Activated naive CD4-positive, alpha-beta T cell treated with anti-CD3 and anti-CD28 coated beads for 36 hours (primary cell): Measurements from ENCODE around the gene KPNA6. TPM values are rescaled to one million over a fixed set of nuclear protein-coding genes. Genes with fewer than 3 reads are reported as not detected.
"Not testable (repeated sequence)": the region's sequence is repeated elsewhere in the genome, so short reads cannot be mapped to it uniquely, and the experiment has no call there.

ENCODE experiments used
- CTCF ChIA-PET: fragments of 350-600 bp; sonication (Branson Sonifier 250); formaldehyde crosslinking; loops from one replicate; lab custom pipeline; 2021; ENCODE audit warnings: antibody characterized with exemption; lab: Charles Lee
- DNase-seq: peaks from one replicate; pipeline ENCODE4 v3.0.0-alpha.2; 2020
- H3K27ac Mint-ChIP-seq: one replicate; pipeline ENCODE4 v1.8.0; 2021; ENCODE audit warnings: mild to moderate bottlenecking, mixed read lengths
- H3K27me3 Mint-ChIP-seq: one replicate; pipeline ENCODE4 v1.8.0; 2021; ENCODE audit warnings: low read depth, mixed read lengths
- H3K36me3 Mint-ChIP-seq: one replicate; pipeline ENCODE4 v1.8.0; 2021; ENCODE audit warnings: low read depth, mixed read lengths
- H3K4me1 Mint-ChIP-seq: one replicate; pipeline ENCODE4 v1.8.0; 2021; ENCODE audit warnings: low read depth, mixed read lengths
- H3K4me3 Mint-ChIP-seq: one replicate; pipeline ENCODE4 v1.8.0; 2021; ENCODE audit warnings: mild to moderate bottlenecking, moderate library complexity, mixed read lengths
- H3K9me3 Mint-ChIP-seq: one replicate; pipeline ENCODE4 v1.8.0; 2021; ENCODE audit warnings: mixed read lengths
- intact Hi-C: fragments of 100-400 bp; cut with micrococcal nuclease; formaldehyde crosslinking; loops from one replicate; pipeline ENCODE4 v1.15.1; 2023
- total RNA-seq, 2 experiments: library from RNA; stranded (reverse); gene quantifications; one replicate each; pipeline ENCODE4 v1.2.3, GENCODE V29; 2021

The KPNA6 gene
- total RNA-seq, 2 experiments from 2014 or later = 74.5 to 75.0 TPM

DNA sequence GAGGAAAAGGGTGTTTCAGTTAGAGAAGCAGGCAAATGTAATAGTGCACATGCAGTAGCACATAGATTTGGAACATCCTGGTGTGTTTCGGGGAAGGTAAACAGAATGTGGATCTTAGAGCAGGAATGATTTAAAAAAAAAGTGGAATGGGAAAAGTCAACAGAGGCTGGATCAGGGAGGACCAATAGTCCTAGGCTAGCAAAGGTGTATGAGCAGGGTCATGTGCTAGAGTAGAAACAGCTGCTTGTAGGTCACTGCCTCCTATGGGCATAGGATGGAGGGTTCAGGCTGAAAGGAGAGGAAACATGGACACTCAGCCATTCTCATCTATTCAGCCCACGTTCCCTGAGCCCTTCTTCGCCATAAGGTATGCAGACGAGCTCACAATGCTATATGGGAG, 3.7 kb upstream of the KPNA6 start:
- DNase-seq = no peak
- Mint-ChIP-seq H3K9me3 (no peaks in the 10 kb centered on the region), H3K4me1 (peaks cover 6% of the 10 kb centered on the region), H3K27me3 (no peaks in the 10 kb centered on the region), H3K27ac (no peak overlapping the region), H3K4me3 (no peak overlapping the region), H3K36me3 (peaks cover 6% of the 10 kb centered on the region)
- CTCF ChIA-PET = no interaction called here
- intact Hi-C loops = no loop called here

DNA sequence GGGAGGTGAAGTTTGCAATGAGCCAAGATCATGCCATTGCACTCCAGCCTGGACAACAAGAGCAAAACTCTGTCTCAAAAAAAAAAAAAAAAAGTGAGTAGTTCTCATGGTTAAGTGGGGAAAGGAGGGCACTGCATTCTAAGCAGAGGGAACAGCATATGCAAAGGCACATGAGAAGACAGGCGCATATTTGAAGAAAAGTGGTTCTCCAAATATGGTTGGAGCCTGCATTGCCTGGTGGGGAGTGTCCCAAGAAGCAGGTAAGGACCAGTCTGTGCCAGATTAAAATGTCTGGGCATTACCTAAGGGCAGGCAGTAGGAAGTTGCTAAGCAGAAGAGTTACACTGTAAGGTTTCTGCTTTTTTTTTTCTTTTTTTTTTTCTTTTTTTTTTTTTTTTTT, 2.5 kb upstream of the KPNA6 start:
- H3K27ac Mint-ChIP-seq = no peak overlapping the region
- no peak overlapping the region for H3K4me3 Mint-ChIP-seq
- peaks cover 4% of the 10 kb centered on the region for H3K36me3 Mint-ChIP-seq
- intact Hi-C loops = loop anchor here (5.0 kb wide), 1 partner anchor 547 kb away; the partner anchor contains the start of genes RBBP4 and ZBTB8OS
- CTCF ChIA-PET = no interaction called here
- H3K27me3 Mint-ChIP-seq = no peaks in the 10 kb centered on the region
- DNase-seq = no peak
- peaks cover 19% of the 10 kb centered on the region for H3K4me1 Mint-ChIP-seq
- H3K9me3 Mint-ChIP-seq = no peaks in the 10 kb centered on the region

DNA sequence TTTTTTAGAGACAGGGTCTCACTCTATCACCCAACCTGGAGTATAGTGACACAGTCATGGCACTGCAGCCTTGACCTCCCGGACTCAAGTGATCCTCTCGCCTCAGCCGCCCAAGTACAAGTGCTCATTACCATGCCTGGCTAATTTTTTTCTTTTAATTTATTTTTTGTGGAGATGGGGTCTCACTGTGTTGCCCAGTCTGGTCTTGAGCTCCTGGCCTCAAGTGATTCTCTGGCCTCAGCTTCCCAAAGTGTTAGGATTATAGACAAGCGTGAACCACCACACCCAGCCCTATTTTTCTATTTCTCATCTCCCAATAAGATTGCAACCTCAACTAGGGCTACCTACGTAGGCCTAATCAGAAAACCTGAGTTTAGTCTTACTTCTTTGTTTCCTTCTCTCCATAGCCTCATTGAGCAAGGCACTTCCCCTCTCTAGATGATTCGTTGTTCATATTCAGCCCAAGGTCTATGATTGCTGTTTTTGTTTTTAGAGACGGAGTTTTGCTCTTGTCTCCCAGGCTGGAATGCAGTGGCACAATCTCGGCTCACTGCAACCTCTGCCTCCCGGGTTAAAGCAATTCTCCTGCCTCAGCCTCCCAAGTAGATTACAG, 1.1 kb upstream of the KPNA6 start:
- H3K4me1 Mint-ChIP-seq = peaks cover 33% of the 10 kb centered on the region
- no peaks in the 10 kb centered on the region for H3K27me3 Mint-ChIP-seq
- H3K27ac Mint-ChIP-seq = peak overlapping the region; percentile 94
- H3K9me3 Mint-ChIP-seq = no peaks in the 10 kb centered on the region
- intact Hi-C loops = loop anchor here (5.0 kb wide), 1 partner anchor 546 kb away; the partner anchor contains the start of genes RBBP4 and ZBTB8OS
- CTCF ChIA-PET = interaction anchor here (2.1 kb wide), 1 partner anchor 11 kb away, joined by 6 read pairs; no protein-coding TSS in a partner anchor
- peaks cover 4% of the 10 kb centered on the region for H3K36me3 Mint-ChIP-seq
- no peak for DNase-seq
- H3K4me3 Mint-ChIP-seq = peak overlapping the region; percentile 35

DNA sequence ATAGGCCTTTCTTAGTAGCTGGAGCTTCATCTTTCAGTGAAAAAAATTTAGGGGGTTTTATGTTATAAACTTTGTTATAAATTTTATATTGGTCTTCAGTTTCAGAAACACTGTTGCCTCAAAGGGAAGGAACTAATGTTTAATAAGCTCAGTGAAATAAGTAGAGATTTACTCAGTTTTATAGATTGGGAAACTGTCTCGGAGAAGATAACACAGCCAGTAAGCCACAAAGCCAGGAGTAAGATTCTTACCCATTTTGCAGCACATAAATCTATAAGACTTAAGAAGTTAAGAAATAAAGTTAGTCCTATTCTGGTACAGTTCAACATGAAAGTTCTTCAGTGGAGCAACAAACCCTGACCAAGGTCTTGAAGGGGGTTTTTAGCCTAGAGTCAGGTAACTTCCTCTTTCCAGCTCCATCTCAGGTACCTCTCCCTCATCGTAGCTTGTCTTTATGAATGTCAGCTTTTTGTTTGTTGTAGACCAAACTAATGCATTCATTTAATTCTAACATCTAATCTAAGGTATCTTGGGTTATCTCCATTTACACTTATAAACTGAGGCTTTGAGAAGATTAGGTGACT, 3.3 kb downstream of the KPNA6 start:
- intact Hi-C loops = no loop called here
- Mint-ChIP-seq H3K9me3 (no peaks in the 10 kb centered on the region), H3K36me3 (peaks cover 4% of the 10 kb centered on the region), H3K4me1 (peaks cover 58% of the 10 kb centered on the region), H3K27me3 (no peaks in the 10 kb centered on the region), H3K4me3 (no peak overlapping the region), H3K27ac (peak overlapping the region; percentile 7)
- DNase-seq = no peak
- CTCF ChIA-PET = interaction anchor here (0.6 to 1.6 kb wide), 8 partner anchors 10 to 396 kb away, joined by 3 to 6 read pairs (median 3); no protein-coding TSS in a partner anchor

DNA sequence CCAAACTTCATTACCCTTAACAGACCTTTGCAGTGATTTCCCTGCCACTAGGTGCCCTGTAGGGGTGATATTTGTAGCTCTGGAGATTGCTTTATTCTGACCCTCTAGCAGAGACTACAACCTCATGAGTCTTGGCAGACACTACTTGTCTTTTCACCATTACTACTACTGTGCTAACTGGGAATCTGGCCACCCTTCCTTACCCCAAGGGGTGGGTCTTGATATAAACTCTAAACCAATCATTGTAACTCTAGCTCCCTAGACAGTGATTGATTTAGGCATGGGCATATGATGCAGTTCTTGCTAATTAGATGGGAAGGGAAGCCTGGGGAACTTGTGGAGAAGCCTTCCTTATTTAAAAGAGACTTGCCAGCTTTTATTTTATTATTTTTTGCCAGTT, 3.9 kb downstream of the KPNA6 start:
- Mint-ChIP-seq H3K36me3 (peaks cover 4% of the 10 kb centered on the region), H3K4me1 (peaks cover 64% of the 10 kb centered on the region), H3K27ac (peak overlapping the region; percentile 43), H3K4me3 (no peak overlapping the region), H3K27me3 (no peaks in the 10 kb centered on the region), H3K9me3 (no peaks in the 10 kb centered on the region)
- intact Hi-C loops = no loop called here
- DNase-seq = no peak
- CTCF ChIA-PET = interaction anchor here (0.6 to 1.3 kb wide), 6 partner anchors 9 to 298 kb away, joined by 3 to 4 read pairs (median 3); no protein-coding TSS in a partner anchor

DNA sequence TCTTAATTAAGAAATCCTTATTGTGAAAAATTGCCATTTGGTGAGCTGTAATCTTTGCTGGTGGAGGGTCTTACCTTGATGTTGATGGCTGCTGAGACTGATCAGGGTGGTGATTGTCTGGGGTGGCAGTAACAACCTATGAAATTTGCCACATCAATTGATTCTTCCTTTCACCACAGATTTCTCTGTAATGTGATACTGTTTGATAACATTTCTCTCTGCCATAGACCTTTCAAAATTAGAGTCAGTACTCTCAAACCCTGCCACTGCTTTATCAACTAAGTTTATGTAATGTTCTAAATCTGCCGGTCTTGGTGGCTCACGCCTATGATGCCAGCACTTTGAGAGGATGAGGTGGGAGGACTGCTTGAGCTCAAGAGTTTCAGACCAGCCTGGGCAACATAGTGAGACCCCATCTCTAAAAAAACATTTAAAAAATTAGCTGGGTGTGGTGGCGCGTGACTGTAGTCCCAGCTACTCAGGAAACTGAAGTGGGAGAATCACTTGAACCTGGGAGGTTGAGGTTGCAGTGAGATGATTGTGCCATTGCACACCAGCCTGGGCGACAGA, 5.0 kb downstream of the KPNA6 start:
- Mint-ChIP-seq H3K4me3 (no peak overlapping the region), H3K9me3 (no peaks in the 10 kb centered on the region), H3K36me3 (peaks cover 4% of the 10 kb centered on the region), H3K27me3 (no peaks in the 10 kb centered on the region), H3K4me1 (peaks cover 63% of the 10 kb centered on the region), H3K27ac (peak overlapping the region; percentile 44)
- DNase-seq = peak; percentile 14
- CTCF ChIA-PET = interaction anchor here (0.6 to 1.2 kb wide), 2 partner anchors 8 to 94 kb away, joined by 3 to 4 read pairs; no protein-coding TSS in a partner anchor
- intact Hi-C loops = no loop called here

DNA sequence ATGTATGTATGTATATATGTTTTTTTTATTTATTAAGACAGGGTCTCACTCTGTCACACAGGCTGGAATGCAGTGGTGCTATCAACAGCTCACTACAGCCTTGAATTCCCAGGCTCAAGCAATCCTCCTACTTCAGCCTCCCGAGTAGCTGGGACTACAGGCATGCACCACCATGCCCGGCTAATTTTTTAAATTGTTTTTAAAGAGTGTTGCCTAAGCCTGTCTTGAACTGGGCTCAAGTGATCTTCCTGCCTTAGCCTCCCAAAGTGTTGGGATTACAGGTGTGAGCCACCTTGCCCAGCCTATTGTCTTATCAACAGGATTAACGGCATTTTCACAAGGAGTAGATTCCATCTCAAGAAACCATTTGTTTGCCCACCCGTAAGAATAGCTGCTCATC, 5.6 kb downstream of the KPNA6 start:
- CTCF ChIA-PET = interaction anchor here (1.2 kb wide), 1 partner anchor 8 kb away, joined by 3 read pairs; no protein-coding TSS in a partner anchor
- H3K4me3 Mint-ChIP-seq, H3K27me3 Mint-ChIP-seq, H3K9me3 Mint-ChIP-seq, intact Hi-C loops, DNase-seq, H3K36me3 Mint-ChIP-seq: not testable (repeated sequence)
- H3K27ac Mint-ChIP-seq = peak overlapping the region; percentile 35
- peaks cover 68% of the 10 kb centered on the region for H3K4me1 Mint-ChIP-seq

DNA sequence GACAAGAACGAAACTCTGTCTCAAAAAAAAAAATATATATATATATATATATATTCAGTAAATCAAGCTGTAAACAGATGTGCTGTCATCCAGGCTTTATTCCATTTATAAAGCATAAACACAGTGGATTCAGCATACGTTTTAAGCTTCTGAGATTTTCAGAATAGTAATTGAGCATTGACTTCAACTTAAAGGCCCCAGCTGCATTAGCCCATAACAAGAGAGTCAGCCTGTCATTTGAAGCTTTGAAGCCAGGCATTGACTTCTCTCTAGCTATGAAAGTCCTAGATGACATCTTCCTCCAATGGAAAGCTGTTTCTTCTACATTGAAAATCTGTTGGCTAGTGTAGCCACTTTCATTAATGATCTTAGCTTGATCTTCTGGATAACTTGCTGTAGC, 6.6 kb downstream of the KPNA6 start:
- Mint-ChIP-seq H3K9me3 (no peaks in the 10 kb centered on the region), H3K36me3 (peaks cover 1% of the 10 kb centered on the region), H3K4me1 (peaks cover 68% of the 10 kb centered on the region), H3K27me3 (no peaks in the 10 kb centered on the region), H3K4me3 (no peak overlapping the region), H3K27ac (no peak overlapping the region)
- no peak for DNase-seq
- intact Hi-C loops = no loop called here
- CTCF ChIA-PET = interaction anchor here (0.7 to 1.4 kb wide), 4 partner anchors 13 to 260 kb away, joined by 4 to 7 read pairs (median 5); partner anchors contain the start of gene TMEM39B

DNA sequence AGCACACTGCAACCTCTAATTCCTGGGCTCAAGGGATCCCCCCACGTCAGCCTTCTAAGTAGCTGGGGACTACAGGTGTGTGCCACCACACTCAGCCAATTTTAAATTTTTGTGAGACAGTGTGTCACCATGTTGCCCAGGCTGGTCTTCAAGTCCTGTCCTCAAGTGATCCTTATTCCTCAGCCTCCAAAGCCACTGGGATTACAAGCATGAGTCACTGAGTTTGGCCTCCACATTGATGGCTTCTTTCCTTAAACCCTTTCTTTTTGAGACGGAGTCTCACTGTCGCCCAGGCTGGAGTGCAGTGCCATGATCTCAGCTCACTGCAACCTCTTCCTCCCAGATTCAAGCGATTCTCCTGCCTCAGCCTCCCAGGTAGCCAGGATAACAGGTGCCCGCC, 7.6 kb downstream of the KPNA6 start:
- CTCF ChIA-PET = no interaction called here

DNA sequence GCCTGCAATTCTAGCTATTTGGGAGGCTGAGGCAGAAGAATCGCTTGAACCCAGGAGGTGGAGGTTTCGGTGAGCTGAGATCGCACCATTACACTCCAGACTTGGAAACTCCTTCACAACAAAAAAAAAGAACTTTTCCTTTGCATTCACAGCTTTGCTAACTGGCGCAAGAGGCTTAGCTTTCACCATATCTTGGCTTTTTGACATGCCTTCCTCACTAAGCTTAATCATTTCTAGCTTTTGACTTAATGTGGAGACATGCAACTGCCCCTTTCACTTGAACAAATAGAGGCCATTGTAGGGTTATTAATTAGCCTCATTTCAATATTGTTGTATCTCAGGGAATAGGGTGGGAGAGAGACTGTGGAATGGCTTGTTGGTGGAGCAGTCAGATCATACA, 8.7 kb downstream of the KPNA6 start:
- intact Hi-C loops = no loop called here
- H3K27ac Mint-ChIP-seq = no peak overlapping the region
- no peak for DNase-seq
- no peak overlapping the region for H3K4me3 Mint-ChIP-seq
- H3K27me3 Mint-ChIP-seq = no peaks in the 10 kb centered on the region
- H3K4me1 Mint-ChIP-seq = peaks cover 59% of the 10 kb centered on the region
- no peaks in the 10 kb centered on the region for H3K9me3 Mint-ChIP-seq
- peaks cover 1% of the 10 kb centered on the region for H3K36me3 Mint-ChIP-seq
- CTCF ChIA-PET = no interaction called here

More for the DNA sequence above, 7.6 kb downstream of the KPNA6 start:
- Mint-ChIP-seq H3K27ac (no peak overlapping the region), H3K9me3 (no peaks in the 10 kb centered on the region), H3K4me3 (no peak overlapping the region), H3K36me3 (peaks cover 1% of the 10 kb centered on the region), H3K27me3 (no peaks in the 10 kb centered on the region), H3K4me1 (peaks cover 59% of the 10 kb centered on the region)
- intact Hi-C loops = no loop called here
- DNase-seq = no peak

DNA sequence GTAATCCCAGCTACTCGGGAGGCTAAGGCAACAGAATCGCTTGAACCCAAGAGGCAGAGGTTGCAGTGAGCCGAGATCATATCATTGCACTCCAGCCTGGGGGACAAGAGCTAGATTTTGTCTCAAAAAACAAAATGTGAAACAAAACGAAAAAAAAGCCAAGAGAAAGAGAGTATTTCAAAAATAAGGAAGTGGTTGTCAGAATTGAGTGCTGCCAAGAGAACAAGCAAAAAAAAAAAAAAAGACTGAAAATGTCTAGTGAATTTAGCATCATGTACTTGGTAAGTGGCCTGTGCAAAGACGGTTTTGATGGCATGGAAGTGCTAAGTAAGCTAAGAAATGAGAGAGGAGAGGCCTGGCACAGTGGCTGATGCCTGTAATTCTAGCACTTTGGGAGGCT, 14.3 kb downstream of the KPNA6 start:
- H3K4me3 Mint-ChIP-seq = no peak overlapping the region
- CTCF ChIA-PET = interaction anchor here (1.0 to 2.1 kb wide), 3 partner anchors 10 to 93 kb away, joined by 3 to 4 read pairs (median 4); partner anchors contain the start of gene KPNA6
- no peaks in the 10 kb centered on the region for H3K9me3 Mint-ChIP-seq
- H3K27ac Mint-ChIP-seq = no peak overlapping the region
- DNase-seq = no peak
- no peaks in the 10 kb centered on the region for H3K27me3 Mint-ChIP-seq
- intact Hi-C loops = no loop called here
- H3K4me1 Mint-ChIP-seq = peaks cover 56% of the 10 kb centered on the region
- peaks cover 4% of the 10 kb centered on the region for H3K36me3 Mint-ChIP-seq

DNA sequence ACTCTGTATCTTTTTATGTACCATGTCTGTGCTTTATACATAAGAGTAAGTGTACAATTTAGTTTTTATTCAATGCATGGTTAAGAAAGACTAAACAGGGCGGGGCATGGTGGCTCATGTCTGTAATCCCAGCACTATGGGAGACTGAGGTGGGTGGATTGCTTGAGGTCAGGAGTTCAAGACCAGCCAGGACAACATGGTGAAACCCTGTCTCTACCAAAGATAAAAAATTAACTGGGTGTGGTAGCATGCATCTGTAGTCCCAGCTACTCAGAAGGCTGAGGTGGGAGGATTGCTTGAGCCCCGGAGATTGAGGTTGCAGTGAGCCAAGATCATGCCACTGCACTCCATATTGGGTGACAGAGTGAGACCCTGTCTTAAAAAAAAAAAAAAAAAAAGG, 15.5 kb downstream of the KPNA6 start:
- H3K4me1 Mint-ChIP-seq = peaks cover 57% of the 10 kb centered on the region
- H3K36me3 Mint-ChIP-seq, intact Hi-C loops, DNase-seq, H3K27me3 Mint-ChIP-seq, H3K9me3 Mint-ChIP-seq, H3K27ac Mint-ChIP-seq, H3K4me3 Mint-ChIP-seq: not testable (repeated sequence)
- CTCF ChIA-PET = interaction anchor here (2.1 kb wide), 1 partner anchor 15 kb away, joined by 4 read pairs; the partner anchor contains the start of gene KPNA6
